ENCODE measurements around the gene ENOSF1.
"Not testable (repeated sequence)": the region's sequence is repeated elsewhere in the genome, so short reads cannot be mapped to it uniquely, and the experiment has no call there.

Gene ENOSF1

DNA sequence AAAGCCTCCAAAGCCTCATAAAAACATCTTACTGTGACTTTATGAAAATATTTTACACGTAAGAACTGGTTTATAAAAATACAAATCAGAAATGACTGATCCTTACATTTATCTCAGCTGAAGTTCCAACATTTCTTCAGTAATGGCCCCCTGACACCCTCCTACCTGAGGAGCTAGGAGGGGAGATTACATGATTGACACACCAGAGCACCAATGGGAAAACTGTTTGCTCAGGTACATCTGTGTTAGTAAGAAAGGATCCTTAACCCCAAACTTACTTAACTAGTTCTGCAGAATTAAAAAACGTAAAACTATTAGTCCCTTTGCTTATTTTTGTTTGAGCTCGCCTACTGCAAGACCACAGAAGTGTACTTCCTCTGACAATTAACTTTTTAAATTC is 27.0 kb downstream of the ENOSF1 start:
- no peaks in the 10 kb centered on the region for H3K79me2 ChIP-seq (ENCODE audit: control insufficient read depth, low read length)
- H3K27ac ChIP-seq (ENCODE audit: low read depth, low read length): no peak overlapping the region
- H3K9me3 ChIP-seq (ENCODE audit: control insufficient read depth, insufficient read depth, low read length): no peaks in the 10 kb centered on the region
- no peaks in the 10 kb centered on the region for H4K20me1 ChIP-seq (ENCODE audit: control insufficient read depth, insufficient read depth, low read depth, low read length)
- H3K36me3 ChIP-seq (ENCODE audit: control insufficient read depth, low read length): peaks cover 3% of the 10 kb centered on the region; the same call in 1 of the 2 replicates
- H3K4me2 ChIP-seq (ENCODE audit: low read length): no peak overlapping the region
- no peak overlapping the region for H3K4me3 ChIP-seq (ENCODE audit: low read length)
- H3K4me1 ChIP-seq (ENCODE audit: control insufficient read depth, low read length): no peaks in the 10 kb centered on the region
- TF ChIP-seq EZH2phosphoT487 (IDR thresholded peaks at IDR 0.05; ENCODE audit: borderline replicate concordance, low read length): no peak
- TF ChIP-seq, protein P1, sequence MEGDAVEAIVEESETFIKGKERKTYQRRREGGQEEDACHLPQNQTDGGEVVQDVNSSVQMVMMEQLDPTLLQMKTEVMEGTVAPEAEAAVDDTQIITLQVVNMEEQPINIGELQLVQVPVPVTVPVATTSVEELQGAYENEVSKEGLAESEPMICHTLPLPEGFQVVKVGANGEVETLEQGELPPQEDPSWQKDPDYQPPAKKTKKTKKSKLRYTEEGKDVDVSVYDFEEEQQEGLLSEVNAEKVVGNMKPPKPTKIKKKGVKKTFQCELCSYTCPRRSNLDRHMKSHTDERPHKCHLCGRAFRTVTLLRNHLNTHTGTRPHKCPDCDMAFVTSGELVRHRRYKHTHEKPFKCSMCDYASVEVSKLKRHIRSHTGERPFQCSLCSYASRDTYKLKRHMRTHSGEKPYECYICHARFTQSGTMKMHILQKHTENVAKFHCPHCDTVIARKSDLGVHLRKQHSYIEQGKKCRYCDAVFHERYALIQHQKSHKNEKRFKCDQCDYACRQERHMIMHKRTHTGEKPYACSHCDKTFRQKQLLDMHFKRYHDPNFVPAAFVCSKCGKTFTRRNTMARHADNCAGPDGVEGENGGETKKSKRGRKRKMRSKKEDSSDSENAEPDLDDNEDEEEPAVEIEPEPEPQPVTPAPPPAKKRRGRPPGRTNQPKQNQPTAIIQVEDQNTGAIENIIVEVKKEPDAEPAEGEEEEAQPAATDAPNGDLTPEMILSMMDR (IDR thresholded peaks at IDR 0.05; ENCODE audit: low read depth, low read length, poor library complexity, severe bottlenecking): no peak
- no peaks in the 10 kb centered on the region for H3K27me3 ChIP-seq (ENCODE audit: control insufficient read depth, low read length)
- no peaks in the 10 kb centered on the region for H3F3A ChIP-seq (ENCODE audit: control insufficient read depth, insufficient read depth)
- no peaks in the 10 kb centered on the region for H3K9me2 ChIP-seq (replicated peaks; ENCODE audit: control insufficient read depth, low read length)

DNA sequence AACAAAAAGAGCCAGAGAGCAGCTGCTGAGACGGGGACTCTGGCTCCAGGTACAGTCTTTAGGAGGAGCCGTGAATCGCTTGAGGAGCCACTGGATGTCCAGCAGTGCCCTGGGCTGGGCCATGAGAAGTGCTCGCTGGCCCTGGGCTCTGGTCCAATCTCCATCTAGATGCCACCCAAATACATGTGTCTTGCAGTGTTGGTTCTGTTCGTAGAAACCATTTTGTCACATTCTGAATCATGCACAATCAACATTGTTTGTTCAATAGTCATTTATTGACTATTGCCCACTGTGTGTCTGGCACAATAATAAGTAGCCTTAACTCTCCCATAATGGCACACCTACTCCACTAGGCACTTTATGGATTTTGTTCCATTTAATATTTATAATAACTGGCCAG is 28.9 kb downstream of the ENOSF1 start:
- no peak overlapping the region for H3K4me3 ChIP-seq (ENCODE audit: low read length)
- no peaks in the 10 kb centered on the region for H3K4me1 ChIP-seq (ENCODE audit: control insufficient read depth, low read length)
- TF ChIP-seq EZH2phosphoT487 (IDR thresholded peaks at IDR 0.05; ENCODE audit: borderline replicate concordance, low read length): no peak
- TF ChIP-seq, protein P1 (IDR thresholded peaks at IDR 0.05; ENCODE audit: low read depth, low read length, poor library complexity, severe bottlenecking): no peak
- peaks cover 3% of the 10 kb centered on the region; the same call in 1 of the 2 replicates for H3K36me3 ChIP-seq (ENCODE audit: control insufficient read depth, low read length)
- H3F3A ChIP-seq (ENCODE audit: control insufficient read depth, insufficient read depth): 0 out of 2 replicates have a peak, but pooled peaks cover 3% of the 10 kb centered on the region
- H3K9me3 ChIP-seq (ENCODE audit: control insufficient read depth, insufficient read depth, low read length): no peaks in the 10 kb centered on the region
- H3K27ac ChIP-seq (ENCODE audit: low read depth, low read length): no peak overlapping the region
- no peaks in the 10 kb centered on the region; the same call in 1 of the 2 replicates for H4K20me1 ChIP-seq (ENCODE audit: control insufficient read depth, insufficient read depth, low read depth, low read length)
- H3K9me2 ChIP-seq (replicated peaks; ENCODE audit: control insufficient read depth, low read length): no peaks in the 10 kb centered on the region
- no peaks in the 10 kb centered on the region for H3K27me3 ChIP-seq (ENCODE audit: control insufficient read depth, low read length)
- no peak overlapping the region for H3K4me2 ChIP-seq (ENCODE audit: low read length)
- no peaks in the 10 kb centered on the region for H3K79me2 ChIP-seq (ENCODE audit: control insufficient read depth, low read length)

DNA sequence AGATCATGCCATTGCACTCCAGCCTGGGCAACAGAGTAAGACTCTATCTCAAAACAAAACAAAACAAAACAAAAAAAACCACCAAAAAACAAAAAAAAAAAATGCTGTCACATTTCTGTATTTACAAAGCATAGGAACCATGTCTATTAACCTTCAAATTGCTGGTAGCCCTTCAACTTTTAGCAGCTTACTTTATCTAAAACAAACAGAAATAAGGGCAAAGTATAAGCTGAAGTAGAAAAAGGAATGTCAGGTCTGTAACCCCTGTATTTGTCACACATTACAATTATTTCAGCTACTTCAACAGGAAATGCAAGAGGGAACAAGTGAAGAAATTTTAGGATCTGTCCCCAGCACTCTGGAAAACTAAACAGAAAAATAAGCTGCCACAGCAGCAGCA is 29.6 kb downstream of the ENOSF1 start:
- Histone ChIP-seq H3K4me2 (ENCODE audit: low read length) (no peak overlapping the region), H4K20me1 (ENCODE audit: control insufficient read depth, insufficient read depth, low read depth, low read length) (no peaks in the 10 kb centered on the region; the same call in 1 of the 2 replicates), H3K36me3 (ENCODE audit: control insufficient read depth, low read length) (peaks cover 3% of the 10 kb centered on the region; the same call in 1 of the 2 replicates), H3K4me1 (ENCODE audit: control insufficient read depth, low read length) (no peaks in the 10 kb centered on the region), H3K9me3 (ENCODE audit: control insufficient read depth, insufficient read depth, low read length) (no peaks in the 10 kb centered on the region), H3K27me3 (ENCODE audit: control insufficient read depth, low read length) (no peaks in the 10 kb centered on the region), H3K79me2 (ENCODE audit: control insufficient read depth, low read length) (no peaks in the 10 kb centered on the region), H3K4me3 (ENCODE audit: low read length) (no peak overlapping the region), H3F3A (ENCODE audit: control insufficient read depth, insufficient read depth) (peaks cover 6% of the 10 kb centered on the region; the same call in 1 of the 2 replicates), H3K27ac (ENCODE audit: low read depth, low read length) (no peak overlapping the region), H3K9me2 (replicated peaks; ENCODE audit: control insufficient read depth, low read length) (no peaks in the 10 kb centered on the region)
- TF ChIP-seq EZH2phosphoT487 (IDR thresholded peaks at IDR 0.05; ENCODE audit: borderline replicate concordance, low read length): no peak
- TF ChIP-seq, protein P1 (IDR thresholded peaks at IDR 0.05; ENCODE audit: low read depth, low read length, poor library complexity, severe bottlenecking): no peak

DNA sequence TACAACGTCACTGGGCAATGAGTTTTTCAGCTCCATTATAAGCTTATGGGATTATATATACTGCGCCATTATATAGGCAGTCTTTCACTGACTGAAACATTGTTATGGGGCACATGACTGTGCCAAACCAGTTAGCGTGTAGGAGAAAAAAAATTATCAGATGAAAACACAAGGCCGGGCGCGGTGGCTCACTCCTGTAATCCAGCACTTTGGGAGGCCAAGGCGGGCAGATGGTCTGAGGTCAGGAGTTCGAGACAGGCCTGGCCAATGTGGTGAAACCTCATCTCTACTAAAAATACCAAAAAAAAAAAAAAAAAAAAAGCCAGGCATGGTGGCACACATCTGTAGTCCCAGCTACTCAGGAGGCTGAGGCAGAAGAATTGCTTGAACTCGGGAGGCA is 30.0 kb downstream of the ENOSF1 start:
- H3K9me3 ChIP-seq (ENCODE audit: control insufficient read depth, insufficient read depth, low read length); H3K27me3 ChIP-seq (ENCODE audit: control insufficient read depth, low read length); H4K20me1 ChIP-seq (ENCODE audit: control insufficient read depth, insufficient read depth, low read depth, low read length); H3K79me2 ChIP-seq (ENCODE audit: control insufficient read depth, low read length); H3K36me3 ChIP-seq (ENCODE audit: control insufficient read depth, low read length); H3F3A ChIP-seq (ENCODE audit: control insufficient read depth, insufficient read depth); H3K9me2 ChIP-seq (replicated peaks; ENCODE audit: control insufficient read depth, low read length); H3K4me1 ChIP-seq (ENCODE audit: control insufficient read depth, low read length); H3K27ac ChIP-seq (ENCODE audit: low read depth, low read length); H3K4me2 ChIP-seq (ENCODE audit: low read length); H3K4me3 ChIP-seq (ENCODE audit: low read length): not testable (repeated sequence)

Data from DOHH2 (cell line).